Prostate gland (tissue), 2 donors: ENCODE results near the gene PTPRE.

Experiments used
- POLR2AphosphoS5 ChIP-seq: sonication (generic); formaldehyde crosslinking; IDR thresholded peaks from one replicate; pipeline ENCODE4 v1.6.1; 2017; ENCODE audit warnings: antibody characterized with exemption
- TF ChIP-seq, protein P1 (sequence below), 4 experiments: fragments of 200-600 bp in 2 of 4; fragments of 450-650 bp in 2 of 4; sonication (generic) in 2 of 4; IDR thresholded peaks; 1 replicate in 3 of 4; 2 replicates in 1 of 4; pipeline ENCODE4 v1.5.1; 2016 to 2019; ENCODE audit warnings: antibody characterized with exemption in 4 of 4, mild to moderate bottlenecking in 2 of 4, moderate library complexity in 2 of 4

DNA sequence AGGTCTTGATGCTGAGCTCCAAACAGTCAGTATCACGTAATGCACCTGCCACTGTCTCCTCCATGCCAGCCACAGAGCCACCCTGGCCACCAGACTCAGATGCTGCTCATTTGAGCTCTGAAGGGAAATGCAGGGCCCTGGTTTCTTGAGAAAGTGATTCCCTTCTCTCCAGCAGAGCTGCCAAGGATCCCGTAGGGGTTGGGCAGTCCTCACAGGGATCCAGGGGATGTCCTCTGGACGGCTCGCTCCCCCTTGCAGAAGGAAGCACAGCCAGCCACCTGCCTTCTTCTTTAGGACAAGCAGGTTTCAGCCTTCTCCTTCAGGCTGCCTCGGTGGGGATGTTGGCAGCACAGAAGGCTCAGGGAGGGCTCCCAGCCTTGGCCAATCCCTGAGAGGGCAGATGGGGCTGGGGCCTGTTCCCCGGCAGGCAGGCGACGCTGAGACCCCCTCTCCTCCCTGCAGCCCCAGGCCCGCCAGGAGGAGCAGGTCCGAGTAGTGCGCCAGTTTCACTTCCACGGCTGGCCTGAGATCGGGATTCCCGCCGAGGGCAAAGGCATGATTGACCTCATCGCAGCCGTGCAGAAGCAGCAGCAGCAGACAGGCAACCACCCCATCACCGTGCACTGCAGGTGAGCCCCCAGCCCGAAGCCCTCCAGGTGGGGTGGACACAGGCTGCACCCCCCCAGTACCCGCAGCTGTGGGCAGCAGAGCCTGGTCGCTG is 170.4 kb downstream of the PTPRE start:
- TF ChIP-seq POLR2AphosphoS5 = no peak
- TF ChIP-seq, protein P1, sequence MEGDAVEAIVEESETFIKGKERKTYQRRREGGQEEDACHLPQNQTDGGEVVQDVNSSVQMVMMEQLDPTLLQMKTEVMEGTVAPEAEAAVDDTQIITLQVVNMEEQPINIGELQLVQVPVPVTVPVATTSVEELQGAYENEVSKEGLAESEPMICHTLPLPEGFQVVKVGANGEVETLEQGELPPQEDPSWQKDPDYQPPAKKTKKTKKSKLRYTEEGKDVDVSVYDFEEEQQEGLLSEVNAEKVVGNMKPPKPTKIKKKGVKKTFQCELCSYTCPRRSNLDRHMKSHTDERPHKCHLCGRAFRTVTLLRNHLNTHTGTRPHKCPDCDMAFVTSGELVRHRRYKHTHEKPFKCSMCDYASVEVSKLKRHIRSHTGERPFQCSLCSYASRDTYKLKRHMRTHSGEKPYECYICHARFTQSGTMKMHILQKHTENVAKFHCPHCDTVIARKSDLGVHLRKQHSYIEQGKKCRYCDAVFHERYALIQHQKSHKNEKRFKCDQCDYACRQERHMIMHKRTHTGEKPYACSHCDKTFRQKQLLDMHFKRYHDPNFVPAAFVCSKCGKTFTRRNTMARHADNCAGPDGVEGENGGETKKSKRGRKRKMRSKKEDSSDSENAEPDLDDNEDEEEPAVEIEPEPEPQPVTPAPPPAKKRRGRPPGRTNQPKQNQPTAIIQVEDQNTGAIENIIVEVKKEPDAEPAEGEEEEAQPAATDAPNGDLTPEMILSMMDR (IDR thresholded peaks at IDR 0.05) = no peak
